Measurements from ENCODE around the gene SOS1.

GRCh38 chr2:39156846-39157245 is 36.0 kb upstream of the SOS1 start:
- TF ChIP-seq CTCF (IDR thresholded peaks at IDR 0.05) (no peak), POLR2AphosphoS5 (IDR thresholded peaks at IDR 0.05) (no peak), POLR2A (IDR thresholded peaks at IDR 0.05) (no peak)

All from prostate gland (tissue), 2 donors.